ENCODE data around the gene SLC24A3. TPM values are rescaled to one million over a fixed set of nuclear protein-coding genes. Genes with fewer than 3 reads are reported as not detected.

SLC24A3 gene
- total RNA-seq, 1 experiment from 2014 or later = not detected

DNA sequence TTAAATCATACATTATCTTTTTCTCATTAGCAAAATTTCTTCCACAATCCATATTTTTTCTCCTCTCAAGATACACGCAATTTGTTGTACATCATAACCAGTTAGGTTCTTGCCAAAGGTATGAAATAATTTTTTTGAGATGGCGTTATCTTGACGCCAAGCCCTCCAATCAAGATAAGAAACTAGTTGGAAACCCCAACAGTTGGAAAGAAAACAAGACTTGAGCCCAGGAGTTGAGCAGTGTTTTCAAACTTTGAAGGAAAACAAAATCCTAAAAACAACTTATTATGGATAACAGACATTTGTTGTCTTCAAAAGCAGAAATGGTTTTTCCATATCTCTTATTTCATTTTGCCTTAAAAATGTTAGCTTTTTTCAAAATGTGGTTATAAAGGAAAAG, 184.8 kb downstream of the SLC24A3 start:
- no peaks in the 10 kb centered on the region for H3K36me3 ChIP-seq (ENCODE audit: control insufficient read depth, insufficient read depth, low read length)
- H3K27me3 ChIP-seq (ENCODE audit: control insufficient read depth, insufficient read depth, low read length) = no peaks in the 10 kb centered on the region; the same call in 1 of the 2 replicates
- DNase-seq (ENCODE audit: low read depth, low spot score) (no peak), ATAC-seq (no peak)
- no peaks in the 10 kb centered on the region for H3K9me3 ChIP-seq (ENCODE audit: control insufficient read depth, insufficient read depth, low read depth, low read length)
- POLR2A ChIA-PET = no interaction called here
- no peaks in the 10 kb centered on the region for H3K4me1 ChIP-seq (ENCODE audit: control insufficient read depth, insufficient read depth, low read length)
- H3K4me3 ChIP-seq (ENCODE audit: low read depth in 2 of 2, low read length in 2 of 2) = no peak overlapping the region
- no TSS peak for BruUV-seq (replicated peaks)
- no peak overlapping the region for H3K27ac ChIP-seq (ENCODE audit: low read length)
- TF ChIP-seq SIN3A (IDR thresholded peaks at IDR 0.05; ENCODE audit: borderline replicate concordance, insufficient read depth, low read depth, low read length) (no peak), TCF7L2 (IDR thresholded peaks at IDR 0.05; ENCODE audit: low read depth, low read length) (no peak), REST (IDR thresholded peaks at IDR 0.05; ENCODE audit: insufficient read depth in 1 of 2, low read depth in 2 of 2, low read length in 1 of 2) (no peak), POLR2AphosphoS5 (IDR thresholded peaks at IDR 0.05; ENCODE audit: low read depth, low read length) (no peak)
- TF ChIP-seq, protein P1, sequence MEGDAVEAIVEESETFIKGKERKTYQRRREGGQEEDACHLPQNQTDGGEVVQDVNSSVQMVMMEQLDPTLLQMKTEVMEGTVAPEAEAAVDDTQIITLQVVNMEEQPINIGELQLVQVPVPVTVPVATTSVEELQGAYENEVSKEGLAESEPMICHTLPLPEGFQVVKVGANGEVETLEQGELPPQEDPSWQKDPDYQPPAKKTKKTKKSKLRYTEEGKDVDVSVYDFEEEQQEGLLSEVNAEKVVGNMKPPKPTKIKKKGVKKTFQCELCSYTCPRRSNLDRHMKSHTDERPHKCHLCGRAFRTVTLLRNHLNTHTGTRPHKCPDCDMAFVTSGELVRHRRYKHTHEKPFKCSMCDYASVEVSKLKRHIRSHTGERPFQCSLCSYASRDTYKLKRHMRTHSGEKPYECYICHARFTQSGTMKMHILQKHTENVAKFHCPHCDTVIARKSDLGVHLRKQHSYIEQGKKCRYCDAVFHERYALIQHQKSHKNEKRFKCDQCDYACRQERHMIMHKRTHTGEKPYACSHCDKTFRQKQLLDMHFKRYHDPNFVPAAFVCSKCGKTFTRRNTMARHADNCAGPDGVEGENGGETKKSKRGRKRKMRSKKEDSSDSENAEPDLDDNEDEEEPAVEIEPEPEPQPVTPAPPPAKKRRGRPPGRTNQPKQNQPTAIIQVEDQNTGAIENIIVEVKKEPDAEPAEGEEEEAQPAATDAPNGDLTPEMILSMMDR (IDR thresholded peaks at IDR 0.05) = no peak
- intact Hi-C loops (cut with micrococcal nuclease; ENCODE audit: unreplicated experiment) (no loop called here), in situ Hi-C loops (cut with HindIII; ENCODE audit: low pct_unique_long_range_greater_than_20kb, low sequenced_read_pairs) (no loop called here)
- CTCF ChIA-PET = no interaction called here

DNA sequence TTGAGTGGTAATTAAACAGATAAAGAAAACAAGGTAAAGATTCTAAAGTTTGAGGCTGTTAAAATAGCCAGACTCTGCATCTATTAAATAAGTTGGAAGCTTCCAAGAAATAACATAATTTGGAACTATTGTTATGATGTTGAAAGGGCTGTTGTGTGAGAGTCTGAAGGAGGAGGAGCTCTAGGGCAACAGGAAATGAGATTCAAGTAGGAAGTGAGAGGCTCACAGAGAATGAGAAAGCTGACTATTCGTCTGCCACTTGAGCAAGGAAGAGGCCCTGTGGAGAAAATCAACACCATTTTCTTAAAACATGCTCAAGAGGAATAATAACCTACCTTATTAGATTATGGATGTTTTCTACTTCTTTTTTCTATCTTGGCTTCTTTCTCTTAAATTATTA, 185.2 kb downstream of the SLC24A3 start:
- TF ChIP-seq TCF7L2 (IDR thresholded peaks at IDR 0.05; ENCODE audit: low read depth, low read length) (no peak), REST (IDR thresholded peaks at IDR 0.05; ENCODE audit: insufficient read depth in 1 of 2, low read depth in 2 of 2, low read length in 1 of 2) (no peak), POLR2AphosphoS5 (IDR thresholded peaks at IDR 0.05; ENCODE audit: low read depth, low read length) (no peak), SIN3A (IDR thresholded peaks at IDR 0.05; ENCODE audit: borderline replicate concordance, insufficient read depth, low read depth, low read length) (no peak)
- TF ChIP-seq, protein P1 (IDR thresholded peaks at IDR 0.05) = no peak
- BruUV-seq (replicated peaks) = no TSS peak
- no peaks in the 10 kb centered on the region for H3K9me3 ChIP-seq (ENCODE audit: control insufficient read depth, insufficient read depth, low read depth, low read length)
- H3K4me3 ChIP-seq (ENCODE audit: low read depth in 2 of 2, low read length in 2 of 2) = no peak overlapping the region
- H3K4me1 ChIP-seq (ENCODE audit: control insufficient read depth, insufficient read depth, low read length) = no peaks in the 10 kb centered on the region
- ChIA-PET POLR2A (no interaction called here), CTCF (no interaction called here)
- intact Hi-C loops (cut with micrococcal nuclease; ENCODE audit: unreplicated experiment) = no loop called here
- no peak overlapping the region for H3K27ac ChIP-seq (ENCODE audit: low read length)
- no peaks in the 10 kb centered on the region for H3K27me3 ChIP-seq (ENCODE audit: control insufficient read depth, insufficient read depth, low read length)
- DNase-seq (ENCODE audit: low read depth, low spot score) = no peak
- in situ Hi-C loops (cut with HindIII; ENCODE audit: low pct_unique_long_range_greater_than_20kb, low sequenced_read_pairs) = no loop called here
- ATAC-seq = no peak
- H3K36me3 ChIP-seq (ENCODE audit: control insufficient read depth, insufficient read depth, low read length) = no peaks in the 10 kb centered on the region

Data from Panc1 (cell line).